Panc1 (cell line): ENCODE measurements around the gene DIAPH2. TPM values are rescaled to one million over a fixed set of nuclear protein-coding genes. Genes with fewer than 3 reads are reported as not detected.

Experiments used
- ATAC-seq: fragments of 200-7000 bp; cut with Tn5 transposase; 2 replicates; pipeline ENCODE4 v1.9.1; 2020; ENCODE audit warnings: mild to moderate bottlenecking, moderate library complexity
- BruUV-seq: library from RNA; stranded (reverse); fragments of 400-500 nt; replicated peaks from 2 replicates; lab custom pipeline; 2021; lab: Mats Ljungman, UMichigan
- CTCF ChIA-PET: fragments of 300-600 bp; sonication (Branson Sonifier 250); formaldehyde crosslinking; loops from one replicate; lab custom pipeline; 2022; ENCODE audit warnings: antibody characterized with exemption; lab: Charles Lee
- POLR2A ChIA-PET: fragments of 300-600 bp; sonication (Branson Sonifier 250); formaldehyde crosslinking; loops from one replicate; lab custom pipeline; 2022; ENCODE audit warnings: antibody characterized with exemption; lab: Charles Lee
- DNase-seq: peaks from one replicate; pipeline ENCODE4 v3.0.0-alpha.2; 2010; ENCODE audit warnings: low read depth, low spot score
- H3K27ac ChIP-seq: 2 replicates; pipeline ENCODE4 v1.5.1; 2011; ENCODE audit warnings: mild to moderate bottlenecking, low read length, inconsistent platforms
- H3K27me3 ChIP-seq: fragments of 200-500 bp; sonication (Bioruptor generic); 2 replicates; pipeline ENCODE4 v1.6.0; 2014; ENCODE audit warnings: low read length, inconsistent platforms; ENCODE audit not compliant: control insufficient read depth, insufficient read depth
- H3K36me3 ChIP-seq: fragments of 200-500 bp; sonication (Bioruptor generic); 2 replicates; pipeline ENCODE4 v1.5.1; 2014; ENCODE audit warnings: inconsistent platforms, mild to moderate bottlenecking, low read length, moderate library complexity; ENCODE audit not compliant: control insufficient read depth, insufficient read depth
- H3K4me1 ChIP-seq: 2 replicates; pipeline ENCODE4 v1.5.1; 2011; ENCODE audit warnings: inconsistent platforms, mild to moderate bottlenecking, low read length, moderate library complexity; ENCODE audit not compliant: control insufficient read depth, insufficient read depth
- H3K4me3 ChIP-seq, 2 experiments: 2 replicates each; pipeline ENCODE4 v1.5.1; 2011 to 2012; ENCODE audit warnings: low read depth in 2 of 2, low read length in 2 of 2, mild to moderate bottlenecking in 2 of 2, inconsistent platforms in 1 of 2, moderate library complexity in 1 of 2
- H3K9me3 ChIP-seq: fragments of 200-500 bp; sonication (Bioruptor generic); 2 replicates; pipeline ENCODE4 v1.5.1; 2014; ENCODE audit warnings: low read depth, mild to moderate bottlenecking, inconsistent platforms, low read length, moderate library complexity; ENCODE audit not compliant: control insufficient read depth, insufficient read depth
- POLR2AphosphoS5 ChIP-seq: IDR thresholded peaks from 2 replicates; pipeline ENCODE4 v1.6.1; 2012; ENCODE audit warnings: mild to moderate bottlenecking, low read depth, low read length, moderate library complexity
- SIN3A ChIP-seq: IDR thresholded peaks from 2 replicates; pipeline ENCODE4 v1.6.1; 2012; ENCODE audit warnings: low read depth, mild to moderate bottlenecking, low read length, moderate library complexity, borderline replicate concordance; ENCODE audit not compliant: insufficient read depth
- TCF7L2 ChIP-seq: IDR thresholded peaks from 2 replicates; pipeline ENCODE4 v1.6.1; 2011; ENCODE audit warnings: mild to moderate bottlenecking, low read depth, low read length, inconsistent platforms
- in situ Hi-C: cut with HindIII; loops from 2 replicates; pipeline ENCODE4 v1.10.0; 2016; ENCODE audit warnings: low sequenced_read_pairs, low pct_unique_long_range_greater_than_20kb
- intact Hi-C: fragments of 100-400 bp; cut with micrococcal nuclease; formaldehyde crosslinking; loops from one replicate; pipeline ENCODE4 v1.10.0; 2022; ENCODE audit not compliant: unreplicated experiment
- total RNA-seq: library from RNA; stranded (reverse); gene quantifications from one replicate; pipeline ENCODE4 v1.2.1, GENCODE V29; 2021; ENCODE audit not compliant: unreplicated experiment
- TF ChIP-seq, protein P1 (sequence below), 2 experiments: IDR thresholded peaks; 2 replicates each; pipeline ENCODE4 v1.6.1; 2011 to 2012; ENCODE audit warnings: low read depth in 2 of 2, control low read depth in 1 of 2, low read length in 1 of 2, mild to moderate bottlenecking in 1 of 2, moderate library complexity in 1 of 2; ENCODE audit not compliant: insufficient read depth in 1 of 2
- TF ChIP-seq, protein P2 (sequence below): fragments of 450-650 bp; IDR thresholded peaks from 2 replicates; pipeline ENCODE4 v1.5.1; 2017; ENCODE audit warnings: mild to moderate bottlenecking

Gene DIAPH2
- total RNA-seq, 1 experiment from 2014 or later: 17.0 TPM

DNA sequence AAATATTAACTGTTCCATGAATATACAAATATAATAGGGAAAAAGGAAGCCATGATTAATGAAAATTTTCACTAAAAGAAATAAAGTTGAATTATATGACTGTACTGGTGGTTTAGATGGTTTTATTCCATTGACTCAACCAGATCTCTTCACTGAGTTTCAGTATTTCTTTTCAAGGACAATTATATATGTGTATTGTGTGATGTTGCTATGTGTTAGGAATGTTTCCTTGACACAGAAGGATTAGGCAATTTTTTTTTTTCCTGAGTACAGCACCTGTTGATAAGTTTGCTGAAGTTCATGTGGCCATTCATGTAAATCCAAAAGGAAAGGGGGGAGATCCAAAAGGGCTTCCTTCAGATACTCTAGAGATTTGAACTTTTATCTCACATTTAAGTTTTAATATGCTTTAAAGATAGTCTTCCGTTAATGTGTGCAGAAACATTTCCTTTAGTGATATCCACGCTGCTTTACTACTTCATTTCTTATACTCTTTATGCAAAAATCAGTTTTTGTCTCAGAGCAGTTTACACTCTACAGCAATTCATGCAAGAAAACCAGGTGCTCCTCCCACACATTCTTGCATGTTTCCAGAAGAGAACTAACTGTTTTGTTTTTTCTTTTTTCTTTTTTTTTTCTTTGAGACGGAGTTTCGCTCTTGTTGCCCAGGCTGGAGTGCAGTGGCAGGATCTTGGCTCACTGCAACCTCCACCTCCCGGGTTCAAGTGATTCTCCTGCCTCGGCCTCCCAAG, 448.2 kb downstream of the DIAPH2 start:
- no peak overlapping the region for H3K27ac ChIP-seq
- no TSS peak for BruUV-seq
- no peaks in the 10 kb centered on the region for H3K36me3 ChIP-seq
- POLR2A ChIA-PET: no interaction called here
- ATAC-seq: no peak
- intact Hi-C loops (no loop called here), in situ Hi-C loops (no loop called here)
- no peaks in the 10 kb centered on the region for H3K4me1 ChIP-seq
- H3K9me3 ChIP-seq: no peaks in the 10 kb centered on the region
- no peak overlapping the region for H3K4me3 ChIP-seq
- CTCF ChIA-PET: no interaction called here
- H3K27me3 ChIP-seq: no peaks in the 10 kb centered on the region
- TF ChIP-seq TCF7L2 (no peak), SIN3A (no peak), POLR2AphosphoS5 (no peak)
- TF ChIP-seq, protein P1, sequence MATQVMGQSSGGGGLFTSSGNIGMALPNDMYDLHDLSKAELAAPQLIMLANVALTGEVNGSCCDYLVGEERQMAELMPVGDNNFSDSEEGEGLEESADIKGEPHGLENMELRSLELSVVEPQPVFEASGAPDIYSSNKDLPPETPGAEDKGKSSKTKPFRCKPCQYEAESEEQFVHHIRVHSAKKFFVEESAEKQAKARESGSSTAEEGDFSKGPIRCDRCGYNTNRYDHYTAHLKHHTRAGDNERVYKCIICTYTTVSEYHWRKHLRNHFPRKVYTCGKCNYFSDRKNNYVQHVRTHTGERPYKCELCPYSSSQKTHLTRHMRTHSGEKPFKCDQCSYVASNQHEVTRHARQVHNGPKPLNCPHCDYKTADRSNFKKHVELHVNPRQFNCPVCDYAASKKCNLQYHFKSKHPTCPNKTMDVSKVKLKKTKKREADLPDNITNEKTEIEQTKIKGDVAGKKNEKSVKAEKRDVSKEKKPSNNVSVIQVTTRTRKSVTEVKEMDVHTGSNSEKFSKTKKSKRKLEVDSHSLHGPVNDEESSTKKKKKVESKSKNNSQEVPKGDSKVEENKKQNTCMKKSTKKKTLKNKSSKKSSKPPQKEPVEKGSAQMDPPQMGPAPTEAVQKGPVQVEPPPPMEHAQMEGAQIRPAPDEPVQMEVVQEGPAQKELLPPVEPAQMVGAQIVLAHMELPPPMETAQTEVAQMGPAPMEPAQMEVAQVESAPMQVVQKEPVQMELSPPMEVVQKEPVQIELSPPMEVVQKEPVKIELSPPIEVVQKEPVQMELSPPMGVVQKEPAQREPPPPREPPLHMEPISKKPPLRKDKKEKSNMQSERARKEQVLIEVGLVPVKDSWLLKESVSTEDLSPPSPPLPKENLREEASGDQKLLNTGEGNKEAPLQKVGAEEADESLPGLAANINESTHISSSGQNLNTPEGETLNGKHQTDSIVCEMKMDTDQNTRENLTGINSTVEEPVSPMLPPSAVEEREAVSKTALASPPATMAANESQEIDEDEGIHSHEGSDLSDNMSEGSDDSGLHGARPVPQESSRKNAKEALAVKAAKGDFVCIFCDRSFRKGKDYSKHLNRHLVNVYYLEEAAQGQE (IDR thresholded peaks at IDR 0.05; ENCODE audit: insufficient read depth in 1 of 2, low read depth in 2 of 2, low read length in 1 of 2): no peak
- TF ChIP-seq, protein P2, sequence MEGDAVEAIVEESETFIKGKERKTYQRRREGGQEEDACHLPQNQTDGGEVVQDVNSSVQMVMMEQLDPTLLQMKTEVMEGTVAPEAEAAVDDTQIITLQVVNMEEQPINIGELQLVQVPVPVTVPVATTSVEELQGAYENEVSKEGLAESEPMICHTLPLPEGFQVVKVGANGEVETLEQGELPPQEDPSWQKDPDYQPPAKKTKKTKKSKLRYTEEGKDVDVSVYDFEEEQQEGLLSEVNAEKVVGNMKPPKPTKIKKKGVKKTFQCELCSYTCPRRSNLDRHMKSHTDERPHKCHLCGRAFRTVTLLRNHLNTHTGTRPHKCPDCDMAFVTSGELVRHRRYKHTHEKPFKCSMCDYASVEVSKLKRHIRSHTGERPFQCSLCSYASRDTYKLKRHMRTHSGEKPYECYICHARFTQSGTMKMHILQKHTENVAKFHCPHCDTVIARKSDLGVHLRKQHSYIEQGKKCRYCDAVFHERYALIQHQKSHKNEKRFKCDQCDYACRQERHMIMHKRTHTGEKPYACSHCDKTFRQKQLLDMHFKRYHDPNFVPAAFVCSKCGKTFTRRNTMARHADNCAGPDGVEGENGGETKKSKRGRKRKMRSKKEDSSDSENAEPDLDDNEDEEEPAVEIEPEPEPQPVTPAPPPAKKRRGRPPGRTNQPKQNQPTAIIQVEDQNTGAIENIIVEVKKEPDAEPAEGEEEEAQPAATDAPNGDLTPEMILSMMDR: no peak
- DNase-seq: no peak

DNA sequence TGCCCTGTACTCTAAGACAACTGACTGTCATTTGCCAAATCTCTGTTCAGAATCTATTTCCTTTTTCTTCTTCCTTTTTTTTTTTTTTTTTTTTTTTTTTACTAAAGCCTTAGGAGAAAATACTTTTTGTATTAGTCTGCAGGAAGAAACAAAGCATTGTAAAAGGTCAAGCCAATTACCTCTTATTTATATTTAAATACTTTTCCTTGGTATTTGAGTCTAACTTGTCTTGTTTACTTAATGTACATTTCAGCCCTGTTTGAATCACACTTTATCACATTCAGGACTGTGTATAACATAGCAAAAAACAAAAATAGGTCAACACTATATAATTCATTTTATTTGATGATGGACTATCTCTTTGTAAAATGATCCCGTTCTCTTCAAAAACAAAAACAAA, 461.3 kb downstream of the DIAPH2 start:
- intact Hi-C loops: no loop called here
- Histone ChIP-seq H3K36me3 (no peaks in the 10 kb centered on the region), H3K27ac (no peak overlapping the region), H3K9me3 (no peaks in the 10 kb centered on the region), H3K4me3 (no peak overlapping the region), H3K4me1 (no peaks in the 10 kb centered on the region), H3K27me3 (no peaks in the 10 kb centered on the region)
- in situ Hi-C loops: no loop called here
- POLR2A ChIA-PET: no interaction called here
- TF ChIP-seq POLR2AphosphoS5 (no peak), SIN3A (no peak), TCF7L2 (no peak)
- TF ChIP-seq, protein P1 (IDR thresholded peaks at IDR 0.05; ENCODE audit: insufficient read depth in 1 of 2, low read depth in 2 of 2, low read length in 1 of 2): no peak
- TF ChIP-seq, protein P2: no peak
- ATAC-seq: no peak
- no peak for DNase-seq
- CTCF ChIA-PET: no interaction called here
- no TSS peak for BruUV-seq
